NCI-H82 treated with DMSO at 0.1 percent for 48 hours (cell line): ENCODE data around the gene UBASH3A.

Source experiments
- DNase-seq: peaks from one replicate; lab custom pipeline; 2025; ENCODE audit not compliant: unreplicated experiment; lab: John Stamatoyannopoulos, UW

UBASH3A gene

GRCh38 chr21:42389449-42389835, 14.3 kb upstream of the UBASH3A start:
- DNase-seq, result no peak

GRCh38 chr21:42390193-42390592, 13.5 kb upstream of the UBASH3A start:
- no peak for DNase-seq

GRCh38 chr21:42390696-42391095, 13.0 kb upstream of the UBASH3A start:
- DNase-seq, result no peak

- no peak for DNase-seq
Measured at GRCh38 chr21:42391297-42391696, 12.4 kb upstream of the UBASH3A start.

- no peak for DNase-seq
Measured at GRCh38 chr21:42392731-42393442, 10.8 kb upstream of the UBASH3A start.

- no peak for DNase-seq
Measured at GRCh38 chr21:42393443-42393950, 10.2 kb upstream of the UBASH3A start.

GRCh38 chr21:42395302-42395701, 8.4 kb upstream of the UBASH3A start:
- no peak for DNase-seq

GRCh38 chr21:42395905-42396651, 7.6 kb upstream of the UBASH3A start, which contains the start of gene TMPRSS3:
Gene TMPRSS3, minus strand, starts transcription at chr21:42396052. Its CDS starts 635 bp downstream, at chr21:42395417.
- no peak for DNase-seq

GRCh38 chr21:42396799-42397745, 6.6 kb upstream of the UBASH3A start:
- DNase-seq, result peak; percentile 80

GRCh38 chr21:42397746-42398394, 5.8 kb upstream of the UBASH3A start:
- DNase-seq, result no peak

- no peak for DNase-seq
Measured at GRCh38 chr21:42398436-42399028, 5.2 kb upstream of the UBASH3A start.

- no peak for DNase-seq
Measured at GRCh38 chr21:42400525-42400924, 3.2 kb upstream of the UBASH3A start.

GRCh38 chr21:42401154-42401553, 2.5 kb upstream of the UBASH3A start:
- DNase-seq, result no peak

GRCh38 chr21:42401820-42402251, 1.9 kb upstream of the UBASH3A start:
- DNase-seq, result no peak

- no peak for DNase-seq
Measured at GRCh38 chr21:42404539-42404938, 837 bp downstream of the UBASH3A start.

- no peak for DNase-seq
Measured at GRCh38 chr21:42405064-42406013, 1.6 kb downstream of the UBASH3A start.

GRCh38 chr21:42406201-42406621, 2.5 kb downstream of the UBASH3A start:
- no peak for DNase-seq

- no peak for DNase-seq
Measured at GRCh38 chr21:42406866-42407265, 3.2 kb downstream of the UBASH3A start.

GRCh38 chr21:42407476-42407875, 3.8 kb downstream of the UBASH3A start:
- no peak for DNase-seq
